Endothelial cell of umbilical vein (primary cell): ENCODE data around the gene PXYLP1. TPM values are rescaled to one million over a fixed set of nuclear protein-coding genes. Genes with fewer than 3 reads are reported as not detected.
"Not testable (repeated sequence)": the region's sequence is repeated elsewhere in the genome, so short reads cannot be mapped to it uniquely, and the experiment has no call there.

Experiments
- BruUV-seq: library from RNA; stranded (reverse); fragments of 400-500 nt; replicated peaks from 2 replicates; lab custom pipeline; 2021; lab: Mats Ljungman, UMichigan
- CTCF ChIA-PET: fragments of 300-600, 350-600 bp; sonication (Branson Sonifier 250); formaldehyde crosslinking; loops from one replicate; lab custom pipeline; 2021; ENCODE audit warnings: antibody characterized with exemption, inconsistent platforms; lab: Charles Lee
- POLR2A ChIA-PET: fragments of 300-600, 350-600 bp; sonication (Branson Sonifier 250); formaldehyde crosslinking; loops from one replicate; lab custom pipeline; 2021; ENCODE audit warnings: antibody characterized with exemption, inconsistent platforms; lab: Charles Lee
- DNase-seq: peaks from one replicate; pipeline ENCODE4 v3.0.0-alpha.2; 2011; ENCODE audit warnings: low read depth, low spot score
- FAIRE-seq: peaks from 2 replicates; lab custom pipeline; 2011; peaks lifted over from hg19 to GRCh38; lab: Jason Lieb, UNC
- H2AFZ ChIP-seq: 2 replicates; pipeline ENCODE4 v1.6.0; 2012; ENCODE audit warnings: low read depth, low read length, control low read depth, inconsistent platforms
- H3K27ac ChIP-seq: 2 replicates; pipeline ENCODE4 v1.5.1; 2011; ENCODE audit warnings: low read depth, mild to moderate bottlenecking, control low read depth, low read length, moderate library complexity; ENCODE audit not compliant: insufficient read depth
- H3K27me3 ChIP-seq, 2 experiments: 2 replicates each; pipeline versions ENCODE4 v1.6.0 to v1.6.1; 2011; ENCODE audit warnings: low read length in 2 of 2, mixed read lengths in 1 of 2; ENCODE audit not compliant: control insufficient read depth in 2 of 2, insufficient read depth in 2 of 2
- H3K36me3 ChIP-seq, 2 experiments: 2 replicates in 1 of 2; 3 replicates in 1 of 2; pipeline ENCODE4 v1.5.1; 2011; ENCODE audit warnings: low read length in 2 of 2, mild to moderate bottlenecking in 1 of 2, moderate library complexity in 1 of 2; ENCODE audit not compliant: control insufficient read depth in 2 of 2, insufficient read depth in 2 of 2; ENCODE audit errors: extremely low read depth in 1 of 2
- H3K4me1 ChIP-seq: 3 replicates; pipeline ENCODE4 v1.5.1; 2011; ENCODE audit warnings: mild to moderate bottlenecking, low read length; ENCODE audit not compliant: control insufficient read depth, insufficient read depth; ENCODE audit errors: extremely low read depth
- H3K4me2 ChIP-seq: 2 replicates; pipeline ENCODE4 v1.6.1; 2011; ENCODE audit warnings: low read length, control low read depth, mixed read lengths; ENCODE audit not compliant: insufficient read depth
- H3K4me3 ChIP-seq, 3 experiments: fragments of 200-600 bp in 1 of 3; sonication (generic), shearing (Covaris generic) in 1 of 3; replicated peaks in 1 of 3; 2 replicates each; pipeline ENCODE4 v1.5.1; 2011 to 2016; ENCODE audit warnings: control low read depth in 3 of 3, low read length in 3 of 3, mild to moderate bottlenecking in 2 of 3, inconsistent platforms in 1 of 3, low read depth in 1 of 3, moderate library complexity in 1 of 3; ENCODE audit not compliant: insufficient read depth in 1 of 3
- H3K79me2 ChIP-seq: 2 replicates; pipeline ENCODE4 v1.6.0; 2012; ENCODE audit warnings: low read length, inconsistent platforms; ENCODE audit not compliant: control insufficient read depth, insufficient read depth
- H3K9ac ChIP-seq: replicated peaks from 2 replicates; pipeline ENCODE3; 2011; ENCODE audit warnings: low read length, control low read depth; ENCODE audit not compliant: insufficient read depth; ENCODE audit errors: extremely low read depth
- H3K9me1 ChIP-seq: replicated peaks from 3 replicates; pipeline ENCODE4 v1.6.0; 2011; ENCODE audit warnings: mild to moderate bottlenecking, low read length; ENCODE audit not compliant: control insufficient read depth, insufficient read depth; ENCODE audit errors: extremely low read depth
- H3K9me3 ChIP-seq: replicated peaks from 2 replicates; pipeline ENCODE4 v1.5.1; 2012; ENCODE audit warnings: low read length, inconsistent platforms; ENCODE audit not compliant: control insufficient read depth, insufficient read depth
- H4K20me1 ChIP-seq: replicated peaks from 2 replicates; pipeline ENCODE3; 2011; ENCODE audit warnings: mild to moderate bottlenecking, low read length; ENCODE audit not compliant: control insufficient read depth, insufficient read depth; ENCODE audit errors: extremely low read depth
- EZH2 ChIP-seq: IDR thresholded peaks from 2 replicates; pipeline ENCODE4 v1.6.1; 2012; ENCODE audit warnings: borderline replicate concordance, low read depth, mild to moderate bottlenecking, moderate library complexity, low read length, inconsistent platforms; ENCODE audit not compliant: severe bottlenecking
- FOS ChIP-seq: IDR thresholded peaks from 2 replicates; pipeline ENCODE4 v1.6.1; 2011; ENCODE audit warnings: mild to moderate bottlenecking, low read length, moderate library complexity, borderline replicate concordance; ENCODE audit not compliant: insufficient read depth
- GATA2 ChIP-seq: IDR thresholded peaks from 2 replicates; pipeline ENCODE4 v1.7.0; 2011; ENCODE audit warnings: low read depth, mild to moderate bottlenecking, moderate library complexity, mixed read lengths, low read length; ENCODE audit not compliant: insufficient read length, insufficient read depth
- JUN ChIP-seq: IDR thresholded peaks from 2 replicates; pipeline ENCODE4 v1.6.1; 2011; ENCODE audit warnings: borderline replicate concordance, low read depth; ENCODE audit not compliant: insufficient read length, insufficient read depth
- MAX ChIP-seq: IDR thresholded peaks from 2 replicates; pipeline ENCODE4 v1.6.1; 2011; ENCODE audit not compliant: insufficient read depth, insufficient read length
- MYC ChIP-seq: IDR thresholded peaks from one replicate; pipeline ENCODE4 v1.6.1; 2011; ENCODE audit warnings: mild to moderate bottlenecking, low read depth, low read length
- POLR2A ChIP-seq: IDR thresholded peaks from 2 replicates; pipeline ENCODE4 v1.6.1; 2012; ENCODE audit warnings: low read depth, mild to moderate bottlenecking, control low read depth, low read length
- POLR2AphosphoS5 ChIP-seq: IDR thresholded peaks from 2 replicates; pipeline ENCODE4 v1.6.1; 2012; ENCODE audit warnings: low read depth, mild to moderate bottlenecking, control low read depth, low read length, moderate library complexity; ENCODE audit not compliant: insufficient read depth
- dilution Hi-C: fragments of 300-500 bp; cut with MboI; formaldehyde crosslinking; loops from one replicate; pipeline ENCODE4 v1.15.0; 2019; ENCODE audit warnings: low sequenced_read_pairs; ENCODE audit not compliant: extremely low pct_ligation_motif_present
- intact Hi-C: fragments of 100-400 bp; cut with micrococcal nuclease; formaldehyde crosslinking; loops from one replicate; pipeline ENCODE4 v1.10.0; 2022
- polyA plus RNA-seq, 4 experiments: library from polyadenylated mRNA; depleted of rRNA in 3 of 4; stranded (reverse) in 3 of 4; unstranded in 1 of 4; fragments of >200 nt; gene quantifications; 2 replicates each; pipeline versions ENCODE4 v1.2.1 to v1.2.3, GENCODE V29; 2011 to 2012; ENCODE audit warnings: missing spikeins in 1 of 4
- total RNA-seq: library from RNA; stranded (reverse); gene quantifications from 2 replicates; pipeline ENCODE4 v1.2.3, GENCODE V29; 2021
- TF ChIP-seq, protein P1 (sequence below), 2 donors: IDR thresholded peaks; 1 replicate in 1 of 2; 2 replicates in 1 of 2; pipeline ENCODE4 v1.5.1; 2011; ENCODE audit warnings: low read length in 2 of 2, mild to moderate bottlenecking in 2 of 2, moderate library complexity in 2 of 2, control low read depth in 1 of 2, inconsistent platforms in 1 of 2, low read depth in 1 of 2; ENCODE audit not compliant: insufficient read depth in 1 of 2; ENCODE audit errors: extremely low read depth in 1 of 2

Gene PXYLP1
- total and polyA plus RNA-seq, 2 donors (not counting 3 experiments of a cell fraction or from before 2014, with no cell fraction given) = 0.84 to 1.7 TPM

DNA sequence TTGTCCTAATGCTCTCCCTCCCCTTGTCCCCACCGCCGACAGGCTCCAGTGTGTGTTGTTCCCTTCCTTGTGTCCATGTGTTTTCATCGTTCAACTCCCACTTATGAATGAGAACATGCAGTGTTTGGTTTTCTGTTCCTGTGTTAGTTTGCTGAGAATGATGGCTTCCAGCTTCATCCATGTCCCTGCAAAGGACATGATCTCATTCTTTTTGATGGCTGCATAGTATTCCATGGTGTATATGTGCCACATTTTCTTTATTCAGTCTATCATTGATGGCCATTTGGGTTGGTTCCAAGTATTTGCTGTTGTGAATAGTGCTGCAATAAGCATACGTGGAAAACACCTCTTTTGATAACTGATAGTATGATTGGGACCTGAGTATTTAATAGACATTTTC is 82.8 kb downstream of the PXYLP1 start:
- peaks cover 11% of the 10 kb centered on the region for H3K4me1 ChIP-seq
- H4K20me1 ChIP-seq, H3K27ac ChIP-seq, H2AFZ ChIP-seq, H3K36me3 ChIP-seq, BruUV-seq, H3K79me2 ChIP-seq, FAIRE-seq, POLR2A ChIA-PET, H3K27me3 ChIP-seq, dilution Hi-C loops, H3K9ac ChIP-seq, H3K4me3 ChIP-seq, H3K4me2 ChIP-seq, DNase-seq, intact Hi-C loops, H3K9me3 ChIP-seq, H3K9me1 ChIP-seq: not testable (repeated sequence)
- CTCF ChIA-PET = interaction anchor here (0.7 to 5.6 kb wide), 5 partner anchors 17 to 246 kb away, joined by 3 to 165 read pairs (median 4); no protein-coding TSS in a partner anchor

DNA sequence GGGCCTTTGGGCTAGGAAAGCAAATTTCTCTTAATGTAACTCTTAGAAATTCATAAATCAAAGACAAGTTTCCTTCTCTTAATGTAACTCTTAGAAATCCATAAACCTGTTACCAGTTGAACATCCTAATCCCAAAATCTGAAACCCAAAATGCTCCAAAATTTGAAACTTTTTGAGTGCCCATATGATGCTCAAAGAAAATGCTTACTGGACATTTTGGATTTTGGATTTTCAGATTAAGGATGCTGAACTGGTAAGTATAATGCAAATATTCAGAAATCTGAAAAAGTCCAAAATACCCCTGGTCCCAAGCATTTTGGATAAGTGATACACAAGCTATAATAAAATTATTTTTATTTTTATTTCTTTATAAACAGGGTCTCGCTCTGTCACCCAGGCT is 85.2 kb downstream of the PXYLP1 start:
- ChIA-PET POLR2A (no interaction called here), CTCF (interaction anchor here (1.9 to 5.6 kb wide), 2 partner anchors 44 to 138 kb away, joined by 10 to 165 read pairs; no protein-coding TSS in a partner anchor)
- Histone ChIP-seq H4K20me1 (no peaks in the 10 kb centered on the region), H2AFZ (no peak overlapping the region), H3K27me3 (no peaks in the 10 kb centered on the region), H3K4me1 (peaks cover 20% of the 10 kb centered on the region), H3K4me2 (no peak overlapping the region), H3K79me2 (no peaks in the 10 kb centered on the region), H3K9me3 (no peaks in the 10 kb centered on the region), H3K36me3 (no peaks in the 10 kb centered on the region), H3K27ac (no peak overlapping the region), H3K9ac (no peak overlapping the region), H3K9me1 (no peaks in the 10 kb centered on the region), H3K4me3 (no peak overlapping the region)
- intact Hi-C loops (no loop called here), dilution Hi-C loops (no loop called here)
- TF ChIP-seq, protein P1, sequence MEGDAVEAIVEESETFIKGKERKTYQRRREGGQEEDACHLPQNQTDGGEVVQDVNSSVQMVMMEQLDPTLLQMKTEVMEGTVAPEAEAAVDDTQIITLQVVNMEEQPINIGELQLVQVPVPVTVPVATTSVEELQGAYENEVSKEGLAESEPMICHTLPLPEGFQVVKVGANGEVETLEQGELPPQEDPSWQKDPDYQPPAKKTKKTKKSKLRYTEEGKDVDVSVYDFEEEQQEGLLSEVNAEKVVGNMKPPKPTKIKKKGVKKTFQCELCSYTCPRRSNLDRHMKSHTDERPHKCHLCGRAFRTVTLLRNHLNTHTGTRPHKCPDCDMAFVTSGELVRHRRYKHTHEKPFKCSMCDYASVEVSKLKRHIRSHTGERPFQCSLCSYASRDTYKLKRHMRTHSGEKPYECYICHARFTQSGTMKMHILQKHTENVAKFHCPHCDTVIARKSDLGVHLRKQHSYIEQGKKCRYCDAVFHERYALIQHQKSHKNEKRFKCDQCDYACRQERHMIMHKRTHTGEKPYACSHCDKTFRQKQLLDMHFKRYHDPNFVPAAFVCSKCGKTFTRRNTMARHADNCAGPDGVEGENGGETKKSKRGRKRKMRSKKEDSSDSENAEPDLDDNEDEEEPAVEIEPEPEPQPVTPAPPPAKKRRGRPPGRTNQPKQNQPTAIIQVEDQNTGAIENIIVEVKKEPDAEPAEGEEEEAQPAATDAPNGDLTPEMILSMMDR (IDR thresholded peaks at IDR 0.05; ENCODE audit: extremely low read depth in 1 of 2, insufficient read depth in 1 of 2, low read depth in 1 of 2, low read length in 2 of 2) = no peak
- no peak for TF ChIP-seq POLR2A
- TF ChIP-seq FOS = no peak
- no peak for TF ChIP-seq POLR2AphosphoS5
- TF ChIP-seq GATA2 = no peak
- no peak for TF ChIP-seq EZH2
- TF ChIP-seq MYC = no peak
- TF ChIP-seq JUN = no peak
- TF ChIP-seq MAX = no peak
- DNase-seq (no peak), FAIRE-seq (no peak)
- BruUV-seq = no TSS peak
